A549 (cell line): Measurements from ENCODE around the gene SHISAL2A.

Experiments used
- CEBPB ChIP-seq, 2 experiments: fragments of >200 bp in 1 of 2; sonication (Bioruptor Twin) in 1 of 2; formaldehyde crosslinking in 1 of 2; IDR thresholded peaks; 2 replicates each; pipeline ENCODE4 v1.6.1; 2012 to 2016
- JUN ChIP-seq, 2 experiments: fragments of >200 bp; sonication (Bioruptor Twin); formaldehyde crosslinking; IDR thresholded peaks; 2 replicates in 1 of 2; 3 replicates in 1 of 2; pipeline ENCODE4 v1.6.1; 2016 to 2017
- POLR2A ChIP-seq: IDR thresholded peaks from 2 replicates; pipeline ENCODE4 v1.6.1; 2012; ENCODE audit warnings: mild to moderate bottlenecking, low read length
- SMC3 ChIP-seq: fragments of >200 bp; sonication (Bioruptor Twin); formaldehyde crosslinking; IDR thresholded peaks from 3 replicates; pipeline ENCODE4 v1.6.1; 2018; ENCODE audit warnings: inconsistent platforms
- TF ChIP-seq, protein P1 (sequence below): fragments of >200 bp; sonication (Bioruptor Twin); formaldehyde crosslinking; IDR thresholded peaks from 3 replicates; pipeline ENCODE4 v1.5.1; 2016
- TF ChIP-seq, protein P2 (sequence below): fragments of 450-650 bp; IDR thresholded peaks from 2 replicates; pipeline ENCODE4 v1.6.1; 2014; ENCODE audit warnings: antibody characterized with exemption

DNA sequence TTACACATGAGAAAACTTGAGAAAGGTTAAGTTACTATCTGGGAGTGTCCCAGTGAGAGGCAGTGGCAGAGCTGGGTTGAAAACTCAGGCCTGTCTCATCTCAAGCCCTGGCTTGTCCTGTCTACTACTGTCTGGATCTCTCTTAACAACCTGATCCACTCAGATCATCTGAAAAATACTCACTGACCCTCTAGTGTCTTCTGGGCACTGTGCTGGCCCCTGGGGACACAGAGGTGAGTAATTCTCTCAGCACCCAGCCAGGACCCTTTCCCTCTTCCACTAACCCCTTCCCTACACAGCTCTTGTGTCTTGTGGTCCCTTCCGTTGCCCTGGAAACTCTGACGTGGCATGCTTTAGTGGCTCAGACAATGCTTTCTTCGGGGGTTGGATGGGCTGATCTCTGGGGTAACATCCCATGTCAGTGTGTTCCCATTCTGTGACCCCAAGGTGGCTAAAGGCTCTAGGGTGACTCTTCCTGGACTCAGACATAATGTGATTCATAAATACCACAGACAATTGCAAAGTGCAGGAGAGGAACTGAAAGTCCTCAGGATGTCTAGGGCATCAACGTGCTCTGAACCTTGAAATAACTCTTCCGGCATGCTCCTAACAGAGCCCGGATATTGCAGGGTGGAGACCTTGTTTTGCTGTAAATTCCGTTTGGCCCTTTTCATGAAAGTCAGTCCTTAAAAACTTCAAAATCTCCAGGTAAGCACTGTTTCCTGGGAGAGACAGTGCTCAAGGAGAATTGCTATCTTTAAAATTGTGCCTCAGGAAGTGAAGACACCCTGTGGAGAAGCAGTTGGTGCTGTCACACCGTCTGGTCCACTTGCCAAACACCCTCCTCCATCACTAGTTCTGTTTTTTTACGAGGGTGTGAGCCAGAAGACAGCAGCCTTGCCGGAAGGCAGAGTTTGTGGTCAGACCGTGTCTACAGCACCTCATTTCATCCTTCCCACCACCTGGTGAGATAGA is 4.0 kb downstream of the SHISAL2A start:
- TF ChIP-seq, protein P1, sequence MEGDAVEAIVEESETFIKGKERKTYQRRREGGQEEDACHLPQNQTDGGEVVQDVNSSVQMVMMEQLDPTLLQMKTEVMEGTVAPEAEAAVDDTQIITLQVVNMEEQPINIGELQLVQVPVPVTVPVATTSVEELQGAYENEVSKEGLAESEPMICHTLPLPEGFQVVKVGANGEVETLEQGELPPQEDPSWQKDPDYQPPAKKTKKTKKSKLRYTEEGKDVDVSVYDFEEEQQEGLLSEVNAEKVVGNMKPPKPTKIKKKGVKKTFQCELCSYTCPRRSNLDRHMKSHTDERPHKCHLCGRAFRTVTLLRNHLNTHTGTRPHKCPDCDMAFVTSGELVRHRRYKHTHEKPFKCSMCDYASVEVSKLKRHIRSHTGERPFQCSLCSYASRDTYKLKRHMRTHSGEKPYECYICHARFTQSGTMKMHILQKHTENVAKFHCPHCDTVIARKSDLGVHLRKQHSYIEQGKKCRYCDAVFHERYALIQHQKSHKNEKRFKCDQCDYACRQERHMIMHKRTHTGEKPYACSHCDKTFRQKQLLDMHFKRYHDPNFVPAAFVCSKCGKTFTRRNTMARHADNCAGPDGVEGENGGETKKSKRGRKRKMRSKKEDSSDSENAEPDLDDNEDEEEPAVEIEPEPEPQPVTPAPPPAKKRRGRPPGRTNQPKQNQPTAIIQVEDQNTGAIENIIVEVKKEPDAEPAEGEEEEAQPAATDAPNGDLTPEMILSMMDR, result no peak
- no peak for TF ChIP-seq JUN (IDR thresholded peaks at IDR 0.05)
- TF ChIP-seq CEBPB (IDR thresholded peaks at IDR 0.05), result no peak
- TF ChIP-seq POLR2A, result no peak
- TF ChIP-seq, protein P2, sequence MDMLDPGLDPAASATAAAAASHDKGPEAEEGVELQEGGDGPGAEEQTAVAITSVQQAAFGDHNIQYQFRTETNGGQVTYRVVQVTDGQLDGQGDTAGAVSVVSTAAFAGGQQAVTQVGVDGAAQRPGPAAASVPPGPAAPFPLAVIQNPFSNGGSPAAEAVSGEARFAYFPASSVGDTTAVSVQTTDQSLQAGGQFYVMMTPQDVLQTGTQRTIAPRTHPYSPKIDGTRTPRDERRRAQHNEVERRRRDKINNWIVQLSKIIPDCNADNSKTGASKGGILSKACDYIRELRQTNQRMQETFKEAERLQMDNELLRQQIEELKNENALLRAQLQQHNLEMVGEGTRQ, result no peak
- no peak for TF ChIP-seq SMC3
